Neural cell (in vitro differentiated cells): ENCODE data around the gene CNTNAP2. TPM values are rescaled to one million over a fixed set of nuclear protein-coding genes. Genes with fewer than 3 reads are reported as not detected.

ENCODE experiments used
- H2AFZ ChIP-seq: fragments of 200-600, 300-800 bp; sonication (generic), shearing (Covaris generic); 2 replicates; pipeline ENCODE4 v1.6.0; 2014; ENCODE audit warnings: low read depth, mild to moderate bottlenecking, antibody characterized with exemption, low read length, moderate library complexity
- H3F3A ChIP-seq: fragments of 200-600 bp; shearing (Covaris generic); 2 replicates; pipeline ENCODE4 v1.6.1; 2016; ENCODE audit warnings: mild to moderate bottlenecking, moderate library complexity, mixed read lengths, antibody characterized with exemption, low read length; ENCODE audit not compliant: insufficient read depth, poor library complexity, severe bottlenecking
- H3K27ac ChIP-seq: fragments of 200-600, 300-800 bp; sonication (generic), shearing (Covaris generic); 2 replicates; pipeline ENCODE4 v1.5.1; 2014; ENCODE audit warnings: mild to moderate bottlenecking, low read length, moderate library complexity
- H3K27me3 ChIP-seq: fragments of 300-800, 200-600 bp; sonication (generic), shearing (Covaris generic); 2 replicates; pipeline ENCODE4 v1.6.0; 2014; ENCODE audit warnings: mild to moderate bottlenecking, low read depth, low read length, moderate library complexity; ENCODE audit not compliant: insufficient read depth
- H3K36me3 ChIP-seq: fragments of 300-800, 200-600 bp; sonication (generic), shearing (Covaris generic); 2 replicates; pipeline ENCODE4 v1.5.1; 2014; ENCODE audit warnings: mild to moderate bottlenecking, antibody characterized with exemption, low read length, moderate library complexity; ENCODE audit not compliant: insufficient read depth
- H3K4me2 ChIP-seq: fragments of 300-800, 200-600 bp; sonication (generic), shearing (Covaris generic); 2 replicates; pipeline ENCODE4 v1.6.0; 2014; ENCODE audit warnings: mild to moderate bottlenecking, low read length
- H3K4me3 ChIP-seq: fragments of 300-800, 200-600 bp; sonication (generic), shearing (Covaris generic); 2 replicates; pipeline ENCODE4 v1.5.1; 2014; ENCODE audit warnings: mild to moderate bottlenecking, low read length, moderate library complexity
- H3K79me2 ChIP-seq: fragments of 200-600 bp; shearing (Covaris generic); replicated peaks from 2 replicates; pipeline ENCODE4 v1.6.0; 2014; ENCODE audit warnings: mild to moderate bottlenecking, low read length, moderate library complexity; ENCODE audit not compliant: insufficient read depth
- H3K9ac ChIP-seq: fragments of 300-800, 200-600 bp; sonication (generic), shearing (Covaris generic); 2 replicates; pipeline ENCODE4 v1.6.1; 2016; ENCODE audit warnings: mild to moderate bottlenecking, low read length, mixed read lengths
- H3K9me2 ChIP-seq: fragments of 200-600 bp; shearing (Covaris generic); 2 replicates; pipeline ENCODE4 v1.6.1; 2016; ENCODE audit warnings: mild to moderate bottlenecking, low read length, mixed read lengths; ENCODE audit not compliant: insufficient read depth
- H3K9me3 ChIP-seq: fragments of 200-600, 300-800 bp; sonication (generic), shearing (Covaris generic); 2 replicates; pipeline ENCODE4 v1.6.1; 2016; ENCODE audit warnings: mild to moderate bottlenecking, mixed run types, low read length, moderate library complexity, mixed read lengths
- H4K20me1 ChIP-seq: fragments of 200-600 bp; shearing (Covaris generic); 2 replicates; pipeline ENCODE4 v1.6.1; 2016; ENCODE audit warnings: mild to moderate bottlenecking, mixed run types; ENCODE audit not compliant: insufficient read depth
- EP300 ChIP-seq: fragments of 450-650 bp; conservative IDR thresholded peaks from 2 replicates; pipeline ENCODE4 v1.6.1; 2014; ENCODE audit warnings: antibody characterized with exemption, mild to moderate bottlenecking, moderate library complexity; ENCODE audit not compliant: poor library complexity, severe bottlenecking
- EZH2 ChIP-seq: fragments of 200-600, 300-800 bp; shearing (Covaris generic), sonication (generic); IDR thresholded peaks from 2 replicates; pipeline ENCODE4 v1.6.1; 2014; ENCODE audit warnings: antibody characterized with exemption, low read length, borderline replicate concordance, mild to moderate bottlenecking; ENCODE audit not compliant: insufficient read depth, poor library complexity, severe bottlenecking
- MXI1 ChIP-seq: fragments of 450-650 bp; conservative IDR thresholded peaks from 2 replicates; pipeline ENCODE4 v1.6.1; 2014; ENCODE audit warnings: antibody characterized with exemption, mild to moderate bottlenecking; ENCODE audit not compliant: poor library complexity, severe bottlenecking
- POLR2AphosphoS5 ChIP-seq: IDR thresholded peaks from 2 replicates; pipeline ENCODE4 v1.6.1; 2012
- RAD21 ChIP-seq: fragments of 450-650 bp; conservative IDR thresholded peaks from 2 replicates; pipeline ENCODE4 v1.6.1; 2014; ENCODE audit warnings: antibody characterized with exemption, mild to moderate bottlenecking, moderate library complexity
- SMC3 ChIP-seq: fragments of 450-650 bp; conservative IDR thresholded peaks from 2 replicates; pipeline ENCODE4 v1.6.1; 2014; ENCODE audit warnings: antibody characterized with exemption, mild to moderate bottlenecking, moderate library complexity; ENCODE audit not compliant: poor library complexity
- TAF1 ChIP-seq: IDR thresholded peaks from 2 replicates; pipeline ENCODE4 v1.6.1; 2012; ENCODE audit warnings: low read depth
- polyA plus RNA-seq: library from polyadenylated mRNA; depleted of rRNA; stranded (reverse); fragments of >200 nt; gene quantifications from 2 replicates; pipeline ENCODE4 v1.2.3, GENCODE V29; 2014
- TF ChIP-seq, protein P1 (sequence below): fragments of 450-650 bp; IDR thresholded peaks from 2 replicates; pipeline ENCODE4 v1.5.1; 2014; ENCODE audit warnings: antibody characterized with exemption, mild to moderate bottlenecking, moderate library complexity; ENCODE audit not compliant: poor library complexity, severe bottlenecking
- TF ChIP-seq, protein P2 (sequence below): IDR thresholded peaks from 2 replicates; pipeline ENCODE4 v1.6.1; 2012; ENCODE audit warnings: borderline replicate concordance

Gene CNTNAP2
- polyA plus RNA-seq, 1 donor from 2014 or later = 276 TPM

DNA sequence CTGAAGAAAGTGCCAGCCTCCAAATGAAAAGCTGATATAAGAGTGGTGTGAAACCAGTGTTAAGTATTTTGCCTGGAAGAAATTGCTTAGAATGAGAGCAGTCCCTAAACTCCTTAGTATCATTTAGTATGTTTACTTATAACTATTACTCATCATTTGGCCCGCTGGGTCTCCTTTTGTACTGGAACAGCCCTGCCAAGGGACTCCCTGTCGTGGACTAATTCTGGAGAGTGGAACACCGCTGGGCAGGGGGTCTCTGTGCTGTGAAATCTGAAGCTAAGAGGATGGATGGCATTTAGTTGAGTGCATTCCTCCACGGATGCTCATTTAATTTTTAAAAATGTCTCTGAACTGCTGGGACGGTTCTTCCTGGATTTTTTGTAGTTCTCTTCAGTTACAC is 1584.1 kb downstream of the CNTNAP2 start:
- Histone ChIP-seq H3K9me2 (no peaks in the 10 kb centered on the region), H3K9me3 (no peaks in the 10 kb centered on the region), H3K27ac (no peak overlapping the region), H3K4me2 (no peak overlapping the region), H3F3A (no peaks in the 10 kb centered on the region), H3K27me3 (no peaks in the 10 kb centered on the region), H3K4me3 (no peak overlapping the region), H3K9ac (no peak overlapping the region), H3K79me2 (no peaks in the 10 kb centered on the region), H3K36me3 (no peaks in the 10 kb centered on the region), H4K20me1 (no peaks in the 10 kb centered on the region), H2AFZ (no peak overlapping the region)
- no peak for TF ChIP-seq RAD21

DNA sequence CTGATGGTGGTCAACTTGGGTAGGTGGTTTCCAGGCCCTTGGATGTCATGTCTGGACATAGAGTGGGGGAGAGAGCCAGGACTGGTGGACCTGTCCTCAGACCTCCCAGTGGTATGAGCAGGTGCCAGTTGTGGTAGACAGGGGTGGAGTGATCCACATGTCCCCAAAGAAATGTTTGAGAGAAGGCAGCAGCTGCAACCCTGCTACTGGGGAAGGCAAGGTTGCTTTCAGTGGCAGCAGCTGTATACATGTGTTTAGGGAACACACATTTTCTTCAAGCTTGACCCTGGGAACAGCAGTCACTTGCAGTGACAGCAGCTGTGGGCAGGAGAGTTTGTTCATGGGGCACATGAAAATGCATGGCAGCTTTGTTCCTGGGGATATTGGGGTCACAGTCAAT is 1591.3 kb downstream of the CNTNAP2 start:
- H4K20me1 ChIP-seq = no peaks in the 10 kb centered on the region
- no peak overlapping the region for H3K9ac ChIP-seq

DNA sequence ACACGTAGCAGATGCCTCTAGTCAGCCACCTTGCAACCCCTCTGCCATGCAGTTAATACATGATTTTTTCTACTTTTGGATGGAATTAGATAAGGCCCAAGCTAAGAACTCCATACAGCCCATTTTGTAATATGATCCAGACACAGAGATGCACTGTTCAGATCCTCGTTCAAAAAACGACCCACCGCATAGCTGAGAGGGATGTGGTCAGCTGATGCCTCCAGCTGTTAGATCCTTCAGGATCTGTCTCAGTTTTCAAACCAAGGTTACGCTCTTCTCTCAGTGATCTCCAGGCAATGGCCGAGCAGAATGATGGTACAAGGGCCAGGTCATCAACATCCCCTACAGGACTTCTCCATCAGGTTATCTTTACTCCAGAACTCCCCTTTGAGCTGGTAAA is 1592.3 kb downstream of the CNTNAP2 start:
- H3K27me3 ChIP-seq = no peaks in the 10 kb centered on the region
- H4K20me1 ChIP-seq = no peaks in the 10 kb centered on the region
- no peaks in the 10 kb centered on the region for H3K9me2 ChIP-seq
- no peaks in the 10 kb centered on the region for H3F3A ChIP-seq
- no peak overlapping the region for H3K4me2 ChIP-seq
- H2AFZ ChIP-seq = no peak overlapping the region
- no peak for TF ChIP-seq EP300
- TF ChIP-seq TAF1 = no peak
- TF ChIP-seq EZH2 = no peak
- no peak for TF ChIP-seq SMC3
- no peak for TF ChIP-seq MXI1
- TF ChIP-seq, protein P1, sequence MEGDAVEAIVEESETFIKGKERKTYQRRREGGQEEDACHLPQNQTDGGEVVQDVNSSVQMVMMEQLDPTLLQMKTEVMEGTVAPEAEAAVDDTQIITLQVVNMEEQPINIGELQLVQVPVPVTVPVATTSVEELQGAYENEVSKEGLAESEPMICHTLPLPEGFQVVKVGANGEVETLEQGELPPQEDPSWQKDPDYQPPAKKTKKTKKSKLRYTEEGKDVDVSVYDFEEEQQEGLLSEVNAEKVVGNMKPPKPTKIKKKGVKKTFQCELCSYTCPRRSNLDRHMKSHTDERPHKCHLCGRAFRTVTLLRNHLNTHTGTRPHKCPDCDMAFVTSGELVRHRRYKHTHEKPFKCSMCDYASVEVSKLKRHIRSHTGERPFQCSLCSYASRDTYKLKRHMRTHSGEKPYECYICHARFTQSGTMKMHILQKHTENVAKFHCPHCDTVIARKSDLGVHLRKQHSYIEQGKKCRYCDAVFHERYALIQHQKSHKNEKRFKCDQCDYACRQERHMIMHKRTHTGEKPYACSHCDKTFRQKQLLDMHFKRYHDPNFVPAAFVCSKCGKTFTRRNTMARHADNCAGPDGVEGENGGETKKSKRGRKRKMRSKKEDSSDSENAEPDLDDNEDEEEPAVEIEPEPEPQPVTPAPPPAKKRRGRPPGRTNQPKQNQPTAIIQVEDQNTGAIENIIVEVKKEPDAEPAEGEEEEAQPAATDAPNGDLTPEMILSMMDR = no peak
- TF ChIP-seq, protein P2, sequence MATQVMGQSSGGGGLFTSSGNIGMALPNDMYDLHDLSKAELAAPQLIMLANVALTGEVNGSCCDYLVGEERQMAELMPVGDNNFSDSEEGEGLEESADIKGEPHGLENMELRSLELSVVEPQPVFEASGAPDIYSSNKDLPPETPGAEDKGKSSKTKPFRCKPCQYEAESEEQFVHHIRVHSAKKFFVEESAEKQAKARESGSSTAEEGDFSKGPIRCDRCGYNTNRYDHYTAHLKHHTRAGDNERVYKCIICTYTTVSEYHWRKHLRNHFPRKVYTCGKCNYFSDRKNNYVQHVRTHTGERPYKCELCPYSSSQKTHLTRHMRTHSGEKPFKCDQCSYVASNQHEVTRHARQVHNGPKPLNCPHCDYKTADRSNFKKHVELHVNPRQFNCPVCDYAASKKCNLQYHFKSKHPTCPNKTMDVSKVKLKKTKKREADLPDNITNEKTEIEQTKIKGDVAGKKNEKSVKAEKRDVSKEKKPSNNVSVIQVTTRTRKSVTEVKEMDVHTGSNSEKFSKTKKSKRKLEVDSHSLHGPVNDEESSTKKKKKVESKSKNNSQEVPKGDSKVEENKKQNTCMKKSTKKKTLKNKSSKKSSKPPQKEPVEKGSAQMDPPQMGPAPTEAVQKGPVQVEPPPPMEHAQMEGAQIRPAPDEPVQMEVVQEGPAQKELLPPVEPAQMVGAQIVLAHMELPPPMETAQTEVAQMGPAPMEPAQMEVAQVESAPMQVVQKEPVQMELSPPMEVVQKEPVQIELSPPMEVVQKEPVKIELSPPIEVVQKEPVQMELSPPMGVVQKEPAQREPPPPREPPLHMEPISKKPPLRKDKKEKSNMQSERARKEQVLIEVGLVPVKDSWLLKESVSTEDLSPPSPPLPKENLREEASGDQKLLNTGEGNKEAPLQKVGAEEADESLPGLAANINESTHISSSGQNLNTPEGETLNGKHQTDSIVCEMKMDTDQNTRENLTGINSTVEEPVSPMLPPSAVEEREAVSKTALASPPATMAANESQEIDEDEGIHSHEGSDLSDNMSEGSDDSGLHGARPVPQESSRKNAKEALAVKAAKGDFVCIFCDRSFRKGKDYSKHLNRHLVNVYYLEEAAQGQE = no peak
- no peak for TF ChIP-seq RAD21
- TF ChIP-seq POLR2AphosphoS5 = no peak
- H3K9me3 ChIP-seq = peaks cover 4% of the 10 kb centered on the region
- no peak overlapping the region for H3K27ac ChIP-seq
- H3K9ac ChIP-seq = no peak overlapping the region
- H3K36me3 ChIP-seq = no peaks in the 10 kb centered on the region
- H3K79me2 ChIP-seq = no peaks in the 10 kb centered on the region
- no peak overlapping the region for H3K4me3 ChIP-seq

More for the DNA sequence above, 1591.3 kb downstream of the CNTNAP2 start:
- Histone ChIP-seq H3K27me3 (no peaks in the 10 kb centered on the region), H2AFZ (no peak overlapping the region), H3K4me2 (no peak overlapping the region), H3F3A (no peaks in the 10 kb centered on the region), H3K4me3 (no peak overlapping the region), H3K36me3 (no peaks in the 10 kb centered on the region), H3K9me3 (peaks cover 4% of the 10 kb centered on the region), H3K79me2 (no peaks in the 10 kb centered on the region), H3K27ac (no peak overlapping the region), H3K9me2 (no peaks in the 10 kb centered on the region)
- no peak for TF ChIP-seq POLR2AphosphoS5
